Tibial artery (tissue), 4 donors: ENCODE measurements around the gene SYNM.

Experiments used
- DNase-seq, 2 donors: peaks; one replicate each; pipeline ENCODE4 v3.0.0-alpha.2; 2019
- H3K27ac ChIP-seq, 2 donors: fragments of 200-600 bp; sonication (generic) in 1 of 2; 1 replicate in 1 of 2; 2 replicates in 1 of 2; pipeline ENCODE4 v1.5.1; 2018 to 2019; ENCODE audit warnings: mild to moderate bottlenecking in 1 of 2
- H3K27me3 ChIP-seq, 2 donors: fragments of 200-600 bp; sonication (generic) in 1 of 2; one replicate each; pipeline versions ENCODE4 v1.5.1 to v1.6.0; 2016 to 2019
- H3K36me3 ChIP-seq, 3 donors: fragments of 200-600 bp; sonication (generic) in 2 of 3; one replicate each; pipeline ENCODE4 v1.5.1; 2016 to 2019; ENCODE audit warnings: mild to moderate bottlenecking in 2 of 3
- H3K4me1 ChIP-seq, 4 donors: fragments of 200-600 bp; sonication (generic) in 2 of 4; 1 replicate in 3 of 4; 2 replicates in 1 of 4; pipeline ENCODE4 v1.5.1; 2016 to 2019
- H3K4me3 ChIP-seq, 2 donors: fragments of 200-600 bp; sonication (generic) in 1 of 2; 1 replicate in 1 of 2; 2 replicates in 1 of 2; pipeline ENCODE4 v1.5.1; 2018 to 2019; ENCODE audit warnings: mild to moderate bottlenecking in 2 of 2
- H3K9me3 ChIP-seq, 3 donors: fragments of 200-600 bp; sonication (generic) in 1 of 3; one replicate each; pipeline ENCODE4 v1.5.1; 2016 to 2019
- intact Hi-C: fragments of 100-400 bp; cut with DNase I; formaldehyde crosslinking; loops from one replicate; pipeline ENCODE4 v1.15.0; 2023; ENCODE audit warnings: low total_unique reads
- TF ChIP-seq, protein P1 (sequence below), 2 experiments: fragments of 200-600 bp in 1 of 2; fragments of 450-650 bp in 1 of 2; IDR thresholded peaks; one replicate each; pipeline ENCODE4 v1.5.1; 2017 to 2019; ENCODE audit warnings: antibody characterized with exemption in 2 of 2, mild to moderate bottlenecking in 1 of 2, moderate library complexity in 1 of 2

Gene SYNM

DNA sequence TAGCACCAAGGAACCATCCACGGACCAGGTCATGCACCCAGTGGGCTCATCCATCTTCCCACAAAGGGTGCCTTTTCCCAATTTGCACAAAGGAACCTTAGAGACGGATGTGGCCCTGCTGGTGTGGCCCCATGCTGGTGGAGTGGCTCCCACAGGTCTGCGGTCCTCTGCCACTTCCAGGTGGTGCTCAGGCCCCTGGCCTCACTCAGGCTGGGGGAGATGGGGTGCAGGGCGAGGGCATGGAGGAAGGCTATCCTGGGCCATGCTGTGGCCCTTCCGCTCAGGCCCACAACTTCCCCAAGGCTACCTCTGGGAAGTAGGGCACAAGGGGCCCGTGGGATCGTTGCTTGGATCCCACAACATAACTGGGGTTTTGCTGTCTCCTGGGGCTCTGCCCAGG is 5.2 kb upstream of the SYNM start:
- DNase-seq: no peak
- intact Hi-C loops: no loop called here
- TF ChIP-seq, protein P1, sequence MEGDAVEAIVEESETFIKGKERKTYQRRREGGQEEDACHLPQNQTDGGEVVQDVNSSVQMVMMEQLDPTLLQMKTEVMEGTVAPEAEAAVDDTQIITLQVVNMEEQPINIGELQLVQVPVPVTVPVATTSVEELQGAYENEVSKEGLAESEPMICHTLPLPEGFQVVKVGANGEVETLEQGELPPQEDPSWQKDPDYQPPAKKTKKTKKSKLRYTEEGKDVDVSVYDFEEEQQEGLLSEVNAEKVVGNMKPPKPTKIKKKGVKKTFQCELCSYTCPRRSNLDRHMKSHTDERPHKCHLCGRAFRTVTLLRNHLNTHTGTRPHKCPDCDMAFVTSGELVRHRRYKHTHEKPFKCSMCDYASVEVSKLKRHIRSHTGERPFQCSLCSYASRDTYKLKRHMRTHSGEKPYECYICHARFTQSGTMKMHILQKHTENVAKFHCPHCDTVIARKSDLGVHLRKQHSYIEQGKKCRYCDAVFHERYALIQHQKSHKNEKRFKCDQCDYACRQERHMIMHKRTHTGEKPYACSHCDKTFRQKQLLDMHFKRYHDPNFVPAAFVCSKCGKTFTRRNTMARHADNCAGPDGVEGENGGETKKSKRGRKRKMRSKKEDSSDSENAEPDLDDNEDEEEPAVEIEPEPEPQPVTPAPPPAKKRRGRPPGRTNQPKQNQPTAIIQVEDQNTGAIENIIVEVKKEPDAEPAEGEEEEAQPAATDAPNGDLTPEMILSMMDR (IDR thresholded peaks at IDR 0.05): no peak
- Histone ChIP-seq H3K36me3 (no peaks in the 10 kb centered on the region), H3K27ac (no peak overlapping the region), H3K4me3 (no peak overlapping the region), H3K27me3 (no peaks in the 10 kb centered on the region), H3K9me3 (no peaks in the 10 kb centered on the region), H3K4me1 (peaks cover 0 to 9% (median 6%) of the 10 kb centered on the region in 4 donors)

DNA sequence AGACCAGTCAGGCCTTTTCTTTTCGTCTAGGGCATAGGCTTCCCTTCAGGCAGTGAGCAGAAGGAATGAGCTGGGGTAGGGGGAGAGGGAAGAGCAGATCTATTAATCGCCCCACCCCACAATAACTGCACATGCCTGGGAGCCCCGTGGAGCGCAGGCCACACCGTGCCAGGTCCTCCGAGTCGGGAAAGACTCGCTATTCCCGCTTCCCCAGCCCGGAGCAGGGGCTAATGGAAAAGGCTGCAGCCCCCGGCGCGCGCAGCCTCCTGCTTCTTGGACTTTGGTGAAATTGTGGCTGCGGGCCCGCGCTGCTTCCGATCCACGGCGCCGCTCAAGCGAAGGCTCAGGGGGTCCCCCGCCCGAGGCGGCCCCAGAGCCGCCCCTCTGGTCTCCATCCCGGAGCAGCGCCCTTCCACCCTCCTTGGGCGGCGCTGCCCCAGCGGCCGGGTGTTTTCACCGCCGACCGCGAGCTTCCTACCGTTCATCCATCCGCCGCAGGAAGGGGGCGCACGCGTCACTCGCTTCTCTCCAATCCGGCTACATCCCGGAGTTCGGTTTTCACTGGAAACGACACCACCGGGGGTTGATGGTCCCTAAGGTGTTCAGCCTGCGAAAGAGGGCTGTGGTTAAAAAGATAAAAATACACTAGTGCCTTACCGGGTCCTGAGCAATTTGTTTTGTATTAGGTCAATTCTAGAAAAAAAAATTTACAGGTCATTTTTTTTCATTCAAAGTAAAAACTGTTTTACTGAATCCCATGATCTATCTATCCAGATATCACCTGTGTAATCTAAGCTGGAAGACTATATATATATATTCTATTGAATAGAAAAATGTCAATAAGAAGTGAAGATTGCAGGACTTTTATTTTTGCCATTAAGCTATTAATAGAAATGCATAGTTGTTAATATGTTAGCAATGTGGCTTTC is 4.4 kb upstream of the SYNM start:
- TF ChIP-seq, protein P1 (IDR thresholded peaks at IDR 0.05): peak; percentile 80 to 85
- intact Hi-C loops: no loop called here
- peaks cover 0 to 9% (median 6%) of the 10 kb centered on the region in 4 donors for H3K4me1 ChIP-seq
- H3K36me3 ChIP-seq: no peaks in the 10 kb centered on the region
- H3K27ac ChIP-seq: peak overlapping the region in 1 of 2 donors; percentile 45
- H3K9me3 ChIP-seq: no peaks in the 10 kb centered on the region
- H3K27me3 ChIP-seq: no peaks in the 10 kb centered on the region
- H3K4me3 ChIP-seq: peak overlapping the region; percentile 39 to 54
- peak; percentile 70 to 87 for DNase-seq

DNA sequence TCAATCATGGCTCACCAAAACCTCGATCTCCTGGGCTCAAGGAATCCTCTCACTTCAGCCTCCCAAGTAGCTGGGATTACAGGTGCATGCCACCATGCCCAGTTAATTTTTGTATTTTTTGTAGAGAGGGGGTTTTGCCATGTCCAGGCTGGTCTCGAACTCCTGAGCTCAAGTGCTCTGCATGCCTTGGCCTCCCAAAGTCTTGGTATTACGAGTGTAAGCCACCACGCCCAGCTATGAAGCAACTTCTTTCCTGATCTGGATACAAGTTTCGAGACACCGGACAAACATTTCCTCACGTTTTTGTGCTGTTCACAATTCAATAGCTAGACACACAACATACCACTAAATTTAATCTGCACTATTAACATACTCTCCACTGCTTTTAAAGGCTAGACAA is 3.4 kb upstream of the SYNM start:
- H3K4me3 ChIP-seq: no peak overlapping the region
- no peaks in the 10 kb centered on the region for H3K9me3 ChIP-seq
- H3K27me3 ChIP-seq: no peaks in the 10 kb centered on the region
- intact Hi-C loops: no loop called here
- no peak for DNase-seq
- H3K27ac ChIP-seq: no peak overlapping the region
- peaks cover 0 to 9% (median 6%) of the 10 kb centered on the region in 4 donors for H3K4me1 ChIP-seq
- TF ChIP-seq, protein P1 (IDR thresholded peaks at IDR 0.05): no peak
- no peaks in the 10 kb centered on the region for H3K36me3 ChIP-seq

DNA sequence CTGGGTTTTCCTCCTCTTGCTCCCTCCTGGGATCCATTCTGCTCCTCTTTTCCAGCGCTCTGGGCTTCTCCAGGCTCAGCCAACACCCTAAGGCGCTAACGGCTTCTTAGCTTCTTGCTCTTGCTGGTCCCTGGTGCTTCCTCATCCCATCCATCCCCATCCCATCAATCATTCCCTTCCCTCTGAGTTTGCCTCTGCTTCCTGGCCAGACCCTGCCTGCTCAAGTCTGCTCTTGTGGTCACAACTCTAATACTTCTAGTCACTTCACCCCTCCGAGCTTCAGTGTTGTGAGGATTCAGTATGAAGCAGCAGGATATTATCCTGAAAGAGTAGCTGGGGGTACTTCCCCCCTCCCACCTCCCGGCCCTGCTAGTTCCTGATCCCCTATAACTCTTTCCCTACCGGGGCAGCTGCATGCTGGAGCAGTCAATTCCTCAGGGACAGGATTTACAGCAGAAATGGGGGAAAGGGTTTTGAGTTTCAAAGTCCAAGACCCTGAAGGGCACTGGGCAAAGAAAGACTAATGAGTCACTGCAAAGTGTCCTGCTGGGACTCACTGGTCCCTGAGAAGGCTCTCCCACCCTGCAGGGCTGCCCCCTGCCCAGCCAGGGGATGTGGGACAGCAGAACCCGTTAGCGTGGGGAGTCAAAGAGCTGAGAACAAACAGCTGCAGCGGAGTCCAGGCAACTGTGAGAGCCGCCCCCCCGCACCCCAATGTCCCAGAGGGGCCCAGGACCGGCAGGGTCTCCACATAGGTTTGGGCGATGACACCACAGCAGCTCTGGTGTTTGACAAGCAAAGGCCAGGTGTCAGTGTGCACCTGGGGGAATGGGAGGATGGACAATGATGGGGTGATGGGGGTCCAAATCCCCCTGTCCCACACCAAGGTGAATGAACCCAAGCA is 2.3 kb upstream of the SYNM start:
- no peak for DNase-seq
- intact Hi-C loops: no loop called here
- no peak overlapping the region for H3K27ac ChIP-seq
- H3K9me3 ChIP-seq: no peaks in the 10 kb centered on the region
- TF ChIP-seq, protein P1 (IDR thresholded peaks at IDR 0.05): no peak
- no peak overlapping the region for H3K4me3 ChIP-seq
- no peaks in the 10 kb centered on the region for H3K36me3 ChIP-seq
- peaks cover 0 to 14% (median 12%) of the 10 kb centered on the region in 4 donors for H3K4me1 ChIP-seq
- no peaks in the 10 kb centered on the region for H3K27me3 ChIP-seq

DNA sequence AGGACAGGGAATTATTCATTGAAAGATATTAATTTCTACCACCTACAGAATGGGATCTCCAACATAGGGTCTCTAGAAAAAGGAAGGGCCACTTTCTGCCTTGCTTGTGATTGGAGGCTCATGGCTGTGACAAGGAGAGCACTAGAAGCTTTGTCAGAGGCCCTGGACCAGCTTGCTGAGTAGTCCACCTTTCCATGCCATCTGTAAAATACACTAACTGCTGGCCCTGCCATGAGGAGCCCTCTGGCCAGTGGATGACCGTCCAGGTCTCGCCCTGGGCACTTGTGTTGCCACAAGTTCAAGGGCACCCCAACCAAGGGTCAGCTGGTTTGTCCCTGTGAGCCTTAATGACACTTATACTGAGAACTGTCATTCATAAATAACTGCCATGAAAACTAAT is 1.6 kb upstream of the SYNM start:
- peaks cover 0 to 21% (median 13%) of the 10 kb centered on the region in 4 donors for H3K4me1 ChIP-seq
- DNase-seq: no peak
- no peaks in the 10 kb centered on the region for H3K27me3 ChIP-seq
- no peaks in the 10 kb centered on the region for H3K9me3 ChIP-seq
- no peak overlapping the region for H3K27ac ChIP-seq
- intact Hi-C loops: no loop called here
- H3K4me3 ChIP-seq: no peak overlapping the region
- TF ChIP-seq, protein P1 (IDR thresholded peaks at IDR 0.05): no peak
- H3K36me3 ChIP-seq: no peaks in the 10 kb centered on the region
